Activated CD4-positive, alpha-beta T cell treated with anti-CD3 and anti-CD28 coated beads for 24 hours (primary cell): ENCODE data around the gene RGL3.
A peak's percentile ranks its signal among the peaks of the same experiment; 100 is the strongest.
"Not testable (repeated sequence)": the region's sequence is repeated elsewhere in the genome, so short reads cannot be mapped to it uniquely, and the experiment has no call there.

Experiments used
- DNase-seq, 2 donors: peaks; one replicate each; pipeline ENCODE4 v3.0.0-alpha.2; 2020; ENCODE audit warnings: low read depth in 2 of 2

RGL3 gene

GRCh38 chr19:11420429-11421370 lies 1.6 kb upstream of the RGL3 start:
- DNase-seq: no peak

- DNase-seq: no peak
Measured at GRCh38 chr19:11418094-11418548, 993 bp downstream of the RGL3 start.

- DNase-seq: no peak
Measured at GRCh38 chr19:11416346-11417052, 2.6 kb downstream of the RGL3 start.

- DNase-seq: no peak
Measured at GRCh38 chr19:11414544-11414943, 4.6 kb downstream of the RGL3 start.

GRCh38 chr19:11410682-11411081 lies 8.4 kb downstream of the RGL3 start:
- DNase-seq: no peak

- DNase-seq: no peak
Measured at GRCh38 chr19:11408591-11408990, 10.5 kb downstream of the RGL3 start.

- DNase-seq: not testable (repeated sequence)
Measured at GRCh38 chr19:11406703-11407236, 12.3 kb downstream of the RGL3 start.

GRCh38 chr19:11405846-11406643 lies 13.1 kb downstream of the RGL3 start:
- peak in 1 of 2 donors; percentile 39 for DNase-seq

GRCh38 chr19:11404588-11405222 lies 14.4 kb downstream of the RGL3 start:
- DNase-seq: no peak

- no peak for DNase-seq
Measured at GRCh38 chr19:11401808-11402543, 17.1 kb downstream of the RGL3 start.

- no peak for DNase-seq
Measured at GRCh38 chr19:11400798-11401197, 18.3 kb downstream of the RGL3 start.

- DNase-seq: no peak
Measured at GRCh38 chr19:11399667-11400066, 19.4 kb downstream of the RGL3 start.

GRCh38 chr19:11397089-11397610 lies 22.0 kb downstream of the RGL3 start:
- no peak for DNase-seq

GRCh38 chr19:11390933-11391680 lies 28.0 kb downstream of the RGL3 start:
- DNase-seq: no peak

- DNase-seq: no peak
Measured at GRCh38 chr19:11390359-11390758, 28.8 kb downstream of the RGL3 start.

GRCh38 chr19:11387162-11388034 lies 31.7 kb downstream of the RGL3 start:
- DNase-seq: no peak

GRCh38 chr19:11384778-11385129 lies 34.4 kb downstream of the RGL3 start:
- no peak for DNase-seq

GRCh38 chr19:11383706-11384048 lies 35.4 kb downstream of the RGL3 start:
- no peak for DNase-seq
